Astrocyte (in vitro differentiated cells and primary cell): Measurements from ENCODE around the gene SLC16A7. TPM values are rescaled to one million over a fixed set of nuclear protein-coding genes. Genes with fewer than 3 reads are reported as not detected.

Experiments
- DNase-seq: peaks from one replicate; pipeline ENCODE4 v3.0.0-alpha.2; 2010; ENCODE audit warnings: low read depth
- FAIRE-seq: peaks from 2 replicates; lab custom pipeline; 2011; peaks lifted over from hg19 to GRCh38; lab: Jason Lieb, UNC
- H2AFZ ChIP-seq: 2 replicates; pipeline ENCODE4 v1.6.0; 2012; ENCODE audit warnings: low read depth, low read length, inconsistent platforms
- H3K27ac ChIP-seq: 2 replicates; pipeline ENCODE4 v1.5.1; 2011; ENCODE audit warnings: low read depth, low read length, inconsistent platforms
- H3K27me3 ChIP-seq: 2 replicates; pipeline ENCODE4 v1.6.0; 2011; ENCODE audit warnings: low read length, inconsistent platforms; ENCODE audit not compliant: insufficient read depth
- H3K36me3 ChIP-seq: 2 replicates; pipeline ENCODE4 v1.5.1; 2011; ENCODE audit warnings: low read length, inconsistent platforms; ENCODE audit not compliant: insufficient read depth
- H3K4me1 ChIP-seq: 2 replicates; pipeline ENCODE4 v1.5.1; 2011; ENCODE audit warnings: low read length, inconsistent platforms; ENCODE audit not compliant: insufficient read depth
- H3K4me2 ChIP-seq: 2 replicates; pipeline ENCODE4 v1.6.0; 2012; ENCODE audit warnings: low read length, inconsistent platforms
- H3K4me3 ChIP-seq: 2 replicates; pipeline ENCODE4 v1.5.1; 2011; ENCODE audit warnings: low read depth, mild to moderate bottlenecking, low read length, inconsistent platforms; ENCODE audit not compliant: insufficient read depth
- H3K79me2 ChIP-seq: 2 replicates; pipeline ENCODE4 v1.6.0; 2012; ENCODE audit warnings: mild to moderate bottlenecking, low read length, inconsistent platforms; ENCODE audit not compliant: insufficient read depth
- H3K9ac ChIP-seq: 2 replicates; pipeline ENCODE4 v1.6.0; 2012; ENCODE audit warnings: mild to moderate bottlenecking, low read length, inconsistent platforms
- H3K9me3 ChIP-seq: 2 replicates; pipeline ENCODE4 v1.5.1; 2012; ENCODE audit warnings: low read depth, mild to moderate bottlenecking, low read length, inconsistent platforms; ENCODE audit not compliant: insufficient read depth
- H4K20me1 ChIP-seq: 2 replicates; pipeline ENCODE4 v1.6.0; 2012; ENCODE audit warnings: low read length, inconsistent platforms; ENCODE audit not compliant: insufficient read depth
- H3K27ac Mint-ChIP-seq: one replicate; pipeline ENCODE4 v1.8.0; 2021; ENCODE audit warnings: mild to moderate bottlenecking, mixed read lengths; ENCODE audit not compliant: unreplicated experiment
- H3K27me3 Mint-ChIP-seq: one replicate; pipeline ENCODE4 v1.8.0; 2021; ENCODE audit warnings: low read depth, mixed read lengths; ENCODE audit not compliant: unreplicated experiment
- H3K36me3 Mint-ChIP-seq: one replicate; pipeline ENCODE4 v1.8.0; 2021; ENCODE audit warnings: low read depth, mixed read lengths; ENCODE audit not compliant: unreplicated experiment
- H3K4me1 Mint-ChIP-seq: one replicate; pipeline ENCODE4 v1.8.0; 2021; ENCODE audit warnings: low read depth, mixed read lengths; ENCODE audit not compliant: unreplicated experiment
- H3K4me3 Mint-ChIP-seq: one replicate; pipeline ENCODE4 v1.8.0; 2021; ENCODE audit warnings: mild to moderate bottlenecking, moderate library complexity, mixed read lengths; ENCODE audit not compliant: unreplicated experiment
- H3K9me3 Mint-ChIP-seq: one replicate; pipeline ENCODE4 v1.8.0; 2021; ENCODE audit warnings: mild to moderate bottlenecking, mixed read lengths; ENCODE audit not compliant: unreplicated experiment
- EZH2 ChIP-seq: IDR thresholded peaks from 2 replicates; pipeline ENCODE4 v1.6.1; 2012; ENCODE audit warnings: mild to moderate bottlenecking, low read length, inconsistent platforms; ENCODE audit not compliant: insufficient read depth
- total RNA-seq: library from RNA; stranded (reverse); gene quantifications from 2 replicates; pipeline ENCODE4 v1.2.1, GENCODE V29; 2021
- TF ChIP-seq, protein P1 (sequence below): IDR thresholded peaks from 2 replicates; pipeline ENCODE4 v1.5.1; 2011; ENCODE audit warnings: low read depth, mild to moderate bottlenecking, inconsistent platforms, low read length, moderate library complexity; ENCODE audit not compliant: insufficient read depth

The SLC16A7 gene
- total RNA-seq, 1 donor from 2014 or later = 4.5 TPM

DNA sequence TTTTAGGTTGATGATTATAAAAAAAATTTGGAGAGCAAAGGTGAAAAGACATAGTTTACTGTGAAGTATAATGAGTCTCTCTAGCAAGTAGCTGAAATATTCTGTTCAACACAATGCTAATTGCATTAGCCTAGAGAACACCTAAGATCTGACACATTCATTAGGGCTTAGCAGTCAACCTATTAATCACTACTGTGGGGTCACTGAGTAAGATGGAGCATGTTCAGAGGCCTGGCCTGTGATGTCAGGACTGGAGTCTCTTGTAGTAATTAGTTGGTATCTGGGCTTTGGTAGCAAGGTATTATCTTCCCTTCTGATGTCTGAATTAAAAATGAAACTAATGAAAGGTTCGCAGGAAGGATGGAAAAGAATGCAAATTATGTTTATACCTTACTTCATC lies 112.7 kb downstream of the SLC16A7 start:
- no peak overlapping the region for H3K4me2 ChIP-seq
- TF ChIP-seq, protein P1, sequence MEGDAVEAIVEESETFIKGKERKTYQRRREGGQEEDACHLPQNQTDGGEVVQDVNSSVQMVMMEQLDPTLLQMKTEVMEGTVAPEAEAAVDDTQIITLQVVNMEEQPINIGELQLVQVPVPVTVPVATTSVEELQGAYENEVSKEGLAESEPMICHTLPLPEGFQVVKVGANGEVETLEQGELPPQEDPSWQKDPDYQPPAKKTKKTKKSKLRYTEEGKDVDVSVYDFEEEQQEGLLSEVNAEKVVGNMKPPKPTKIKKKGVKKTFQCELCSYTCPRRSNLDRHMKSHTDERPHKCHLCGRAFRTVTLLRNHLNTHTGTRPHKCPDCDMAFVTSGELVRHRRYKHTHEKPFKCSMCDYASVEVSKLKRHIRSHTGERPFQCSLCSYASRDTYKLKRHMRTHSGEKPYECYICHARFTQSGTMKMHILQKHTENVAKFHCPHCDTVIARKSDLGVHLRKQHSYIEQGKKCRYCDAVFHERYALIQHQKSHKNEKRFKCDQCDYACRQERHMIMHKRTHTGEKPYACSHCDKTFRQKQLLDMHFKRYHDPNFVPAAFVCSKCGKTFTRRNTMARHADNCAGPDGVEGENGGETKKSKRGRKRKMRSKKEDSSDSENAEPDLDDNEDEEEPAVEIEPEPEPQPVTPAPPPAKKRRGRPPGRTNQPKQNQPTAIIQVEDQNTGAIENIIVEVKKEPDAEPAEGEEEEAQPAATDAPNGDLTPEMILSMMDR = no peak
- no peak for TF ChIP-seq EZH2
- H3K4me3 ChIP-seq = no peak overlapping the region
- Mint-ChIP-seq H3K36me3 (no peaks in the 10 kb centered on the region), H3K27me3 (no peaks in the 10 kb centered on the region), H3K4me1 (peaks cover 7% of the 10 kb centered on the region), H3K4me3 (no peak overlapping the region), H3K9me3 (no peaks in the 10 kb centered on the region), H3K27ac (no peak overlapping the region)
- H3K36me3 ChIP-seq = no peaks in the 10 kb centered on the region
- H3K9me3 ChIP-seq = no peaks in the 10 kb centered on the region
- no peaks in the 10 kb centered on the region for H4K20me1 ChIP-seq
- H3K4me1 ChIP-seq = no peaks in the 10 kb centered on the region
- FAIRE-seq (no peak), DNase-seq (peak; percentile 41)
- no peaks in the 10 kb centered on the region for H3K79me2 ChIP-seq
- no peak overlapping the region for H3K9ac ChIP-seq
- no peak overlapping the region for H3K27ac ChIP-seq
- no peak overlapping the region for H2AFZ ChIP-seq
- H3K27me3 ChIP-seq = no peaks in the 10 kb centered on the region

DNA sequence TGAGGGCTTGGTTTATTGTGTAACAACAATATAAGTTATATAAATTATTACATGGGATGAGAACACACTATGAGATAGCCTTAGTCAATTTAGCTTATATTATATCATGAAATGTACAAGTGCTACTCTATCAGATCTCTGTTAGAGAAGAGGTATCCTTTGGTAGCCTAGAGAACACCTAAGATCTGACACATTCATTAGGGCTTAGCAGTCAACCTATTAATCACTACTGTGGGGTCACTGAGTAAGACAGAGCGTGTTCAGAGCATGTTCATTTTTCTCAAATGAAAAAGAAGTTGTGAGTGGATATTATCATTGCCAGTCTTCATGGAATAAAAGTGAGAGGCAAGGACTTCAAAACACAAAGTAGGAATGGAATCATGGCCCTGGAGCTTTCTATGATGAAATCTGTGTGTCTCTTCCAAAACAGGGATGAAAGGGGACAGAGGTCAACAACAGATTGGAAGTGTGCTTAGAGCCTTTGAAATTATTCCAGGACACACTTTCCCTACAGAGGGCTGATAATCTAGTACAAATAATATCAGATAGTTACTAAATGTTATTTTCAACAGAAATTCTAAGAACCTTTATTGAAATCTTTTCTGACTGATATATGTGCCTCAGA lies 114.3 kb downstream of the SLC16A7 start:
- no peak for TF ChIP-seq EZH2
- TF ChIP-seq, protein P1 = no peak
- Histone ChIP-seq H4K20me1 (no peaks in the 10 kb centered on the region), H3K4me3 (no peak overlapping the region), H3K79me2 (no peaks in the 10 kb centered on the region), H3K9me3 (no peaks in the 10 kb centered on the region), H3K36me3 (no peaks in the 10 kb centered on the region), H3K4me1 (no peaks in the 10 kb centered on the region), H3K4me2 (no peak overlapping the region), H3K27me3 (no peaks in the 10 kb centered on the region), H3K9ac (no peak overlapping the region), H3K27ac (no peak overlapping the region), H2AFZ (no peak overlapping the region)
- Mint-ChIP-seq H3K4me3 (no peak overlapping the region), H3K4me1 (peaks cover 7% of the 10 kb centered on the region), H3K9me3 (no peaks in the 10 kb centered on the region), H3K27ac (no peak overlapping the region), H3K27me3 (no peaks in the 10 kb centered on the region), H3K36me3 (no peaks in the 10 kb centered on the region)
- FAIRE-seq (no peak), DNase-seq (no peak)

- H3K9me3 ChIP-seq = no peaks in the 10 kb centered on the region
- H3K36me3 ChIP-seq = no peaks in the 10 kb centered on the region
- H3K27me3 ChIP-seq = no peaks in the 10 kb centered on the region
- Mint-ChIP-seq H3K27me3 (no peaks in the 10 kb centered on the region), H3K4me3 (no peak overlapping the region), H3K36me3 (no peaks in the 10 kb centered on the region), H3K4me1 (peaks cover 7% of the 10 kb centered on the region), H3K27ac (no peak overlapping the region), H3K9me3 (no peaks in the 10 kb centered on the region)
- H3K4me3 ChIP-seq = no peak overlapping the region
- no peak for TF ChIP-seq EZH2
- TF ChIP-seq, protein P1 = no peak
- no peak overlapping the region for H3K9ac ChIP-seq
- H3K27ac ChIP-seq = no peak overlapping the region
- no peaks in the 10 kb centered on the region for H3K4me1 ChIP-seq
- no peak overlapping the region for H2AFZ ChIP-seq
- FAIRE-seq (no peak), DNase-seq (no peak)
- no peaks in the 10 kb centered on the region for H3K79me2 ChIP-seq
- H4K20me1 ChIP-seq = no peaks in the 10 kb centered on the region
- no peak overlapping the region for H3K4me2 ChIP-seq
These were observed 115.1 kb downstream of the SLC16A7 start for GRCh38 chr12:59710964-59711363.
